Liver (tissue), 3 donors: Measurements from ENCODE around the gene CGB2.

Experiments used
- CTCF ChIP-seq: fragments of 150-350 bp; IDR thresholded peaks from 2 replicates; pipeline ENCODE4 v1.5.1; 2017; ENCODE audit warnings: improper control_type of control experiment, low read depth, low read length; ENCODE audit not compliant: missing input control
- EGR1 ChIP-seq, 2 donors: IDR thresholded peaks; 2 replicates each; pipeline ENCODE4 v1.6.1; 2016 to 2018; ENCODE audit warnings: antibody characterized with exemption in 2 of 2, low read depth in 2 of 2
- FOXA1 ChIP-seq: IDR thresholded peaks from 2 replicates; pipeline ENCODE4 v1.6.1; 2016; ENCODE audit warnings: antibody characterized with exemption
- GABPA ChIP-seq, 2 donors: IDR thresholded peaks in 1 of 2; conservative IDR thresholded peaks in 1 of 2; 2 replicates each; pipeline ENCODE4 v1.6.1; 2016; ENCODE audit warnings: antibody characterized with exemption in 2 of 2, mild to moderate bottlenecking in 1 of 2, moderate library complexity in 1 of 2
- RAD21 ChIP-seq, 2 donors: IDR thresholded peaks; 2 replicates each; pipeline ENCODE4 v1.6.1; 2016; ENCODE audit warnings: antibody characterized with exemption in 2 of 2, mild to moderate bottlenecking in 2 of 2
- REST ChIP-seq: IDR thresholded peaks from 2 replicates; pipeline ENCODE4 v1.6.1; 2016; ENCODE audit warnings: antibody characterized with exemption, mild to moderate bottlenecking
- RXRA ChIP-seq, 2 donors: IDR thresholded peaks; 2 replicates each; pipeline ENCODE4 v1.6.1; 2017 to 2018; ENCODE audit warnings: antibody characterized with exemption in 2 of 2, mild to moderate bottlenecking in 1 of 2
- SP1 ChIP-seq: IDR thresholded peaks from 2 replicates; pipeline ENCODE4 v1.6.1; 2018; ENCODE audit warnings: antibody characterized with exemption, mild to moderate bottlenecking
- TAF1 ChIP-seq: conservative IDR thresholded peaks from 2 replicates; pipeline ENCODE4 v1.6.1; 2016; ENCODE audit warnings: antibody characterized with exemption, mild to moderate bottlenecking
- YY1 ChIP-seq: IDR thresholded peaks from 2 replicates; pipeline ENCODE4 v1.6.1; 2016; ENCODE audit warnings: antibody characterized with exemption, mild to moderate bottlenecking
- ZBTB33 ChIP-seq: IDR thresholded peaks from 2 replicates; pipeline ENCODE4 v1.6.1; 2016; ENCODE audit warnings: antibody characterized with exemption
- donor health status: healthy.
- donor health status: healthy.

- TF ChIP-seq CTCF (no peak), RAD21 (IDR thresholded peaks at IDR 0.05) (no peak), GABPA (IDR thresholded peaks at IDR 0.05 in 1 of 2, conservative IDR thresholded peaks at IDR 0.05 in 1 of 2) (no peak), REST (no peak), ZBTB33 (no peak), RXRA (IDR thresholded peaks at IDR 0.05) (no peak), FOXA1 (no peak), TAF1 (no peak), YY1 (no peak), SP1 (no peak), EGR1 (IDR thresholded peaks at IDR 0.05; ENCODE audit: low read depth in 2 of 2) (no peak)
Observed at GRCh38 chr19:49058562-49058961, 26.9 kb downstream of the CGB2 start.
